AG09309 (cell line): Measurements from ENCODE around the gene ZNF616.
A peak's percentile ranks its signal among the peaks of the same experiment; 100 is the strongest.

Experiments used
- DNase-seq: peaks from one replicate; pipeline ENCODE4 v3.0.0-alpha.2; 2010; ENCODE audit warnings: low read depth
- H3K4me3 ChIP-seq: 2 replicates; pipeline ENCODE4 v1.5.1; 2011; ENCODE audit warnings: mild to moderate bottlenecking, low read depth, low read length, moderate library complexity; ENCODE audit not compliant: control insufficient read depth
- CTCF ChIP-seq: IDR thresholded peaks from 2 replicates; pipeline ENCODE4 v1.5.1; 2011; ENCODE audit warnings: mild to moderate bottlenecking, low read depth, low read length, inconsistent platforms; ENCODE audit not compliant: insufficient read depth, control insufficient read depth; ENCODE audit errors: missing control alignments

The ZNF616 gene

GRCh38 chr19:52094526-52095130 is 45.1 kb downstream of the ZNF616 start:
- no peak for TF ChIP-seq CTCF
- no peak for DNase-seq
- H3K4me3 ChIP-seq, result peak overlapping the region; percentile 95

- no peak for DNase-seq
- TF ChIP-seq CTCF, result no peak
Observed at GRCh38 chr19:52086481-52086880, 53.3 kb downstream of the ZNF616 start.

DNA sequence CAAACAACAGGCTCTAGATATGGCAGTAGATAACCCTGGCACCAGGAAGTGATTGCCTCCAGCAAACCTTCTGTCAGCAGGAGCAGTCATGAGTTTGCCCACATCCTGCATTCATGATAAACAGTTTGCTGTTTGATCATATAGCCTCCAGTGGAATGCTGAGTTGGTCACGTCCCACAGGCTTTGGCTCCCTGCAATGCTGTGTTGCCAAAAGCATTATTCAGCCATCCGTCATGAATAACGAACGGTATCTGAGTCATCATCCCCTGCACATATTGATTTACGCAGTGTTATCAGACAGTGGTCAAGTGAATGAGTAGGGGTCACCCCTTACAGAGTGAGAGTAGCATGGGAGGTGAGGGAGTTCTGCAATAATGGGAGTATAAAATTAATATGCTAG is 69.2 kb downstream of the ZNF616 start:
- no peak for DNase-seq
- no peak overlapping the region for H3K4me3 ChIP-seq
- no peak for TF ChIP-seq CTCF

More at GRCh38 chr19:52086481-52086880, 53.3 kb downstream of the ZNF616 start:
- H3K4me3 ChIP-seq, result no peak overlapping the region

DNA sequence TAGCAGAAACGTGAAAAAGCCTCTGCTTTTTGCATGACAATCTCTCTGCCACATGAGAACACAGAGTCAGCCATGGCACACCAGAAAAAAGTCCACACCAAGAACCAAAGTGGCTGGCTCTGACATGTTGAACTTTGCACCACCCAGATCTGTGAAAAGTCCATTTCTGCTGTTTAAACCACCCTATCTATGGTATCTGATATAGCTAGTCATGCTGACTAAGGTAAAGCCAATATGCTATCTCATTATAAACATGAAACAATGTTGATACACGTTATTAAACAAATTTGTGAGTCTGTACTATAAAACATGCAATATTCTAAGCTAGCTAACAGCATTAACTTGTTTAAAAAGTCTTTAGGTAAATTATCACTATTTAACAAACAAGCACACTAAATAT is 70.1 kb downstream of the ZNF616 start:
- TF ChIP-seq CTCF, result no peak
- DNase-seq, result no peak
- H3K4me3 ChIP-seq, result no peak overlapping the region

DNA sequence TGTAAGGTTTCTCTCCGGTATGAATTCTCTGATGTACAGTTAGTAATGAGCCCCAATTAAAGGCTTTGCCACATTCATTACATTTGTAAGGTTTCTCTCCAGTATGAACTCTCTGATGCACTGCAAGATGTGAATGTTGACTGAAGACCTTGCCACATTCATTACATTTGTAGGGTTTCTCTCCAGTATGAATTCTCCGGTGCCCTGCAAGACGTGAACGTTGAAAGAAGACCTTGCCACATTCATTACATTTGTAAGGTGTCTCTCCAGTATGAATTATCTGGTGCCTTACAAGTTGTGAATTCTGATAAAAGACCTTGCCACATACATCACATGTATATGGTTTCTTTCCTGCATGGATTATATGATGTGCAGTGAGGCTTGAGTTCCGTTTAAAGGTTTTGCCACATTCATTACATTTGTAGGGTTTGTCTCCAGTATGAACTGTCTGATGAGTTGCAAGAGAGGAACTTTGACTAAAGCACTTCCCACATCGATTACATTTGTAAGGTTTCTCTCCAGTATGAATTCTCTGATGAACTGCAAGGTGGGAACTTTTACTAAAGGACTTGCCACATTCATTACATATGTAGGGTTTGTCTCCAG is 73.4 kb downstream of the ZNF616 start:
- TF ChIP-seq CTCF, result no peak
- H3K4me3 ChIP-seq, result no peak overlapping the region
- DNase-seq, result no peak

DNA sequence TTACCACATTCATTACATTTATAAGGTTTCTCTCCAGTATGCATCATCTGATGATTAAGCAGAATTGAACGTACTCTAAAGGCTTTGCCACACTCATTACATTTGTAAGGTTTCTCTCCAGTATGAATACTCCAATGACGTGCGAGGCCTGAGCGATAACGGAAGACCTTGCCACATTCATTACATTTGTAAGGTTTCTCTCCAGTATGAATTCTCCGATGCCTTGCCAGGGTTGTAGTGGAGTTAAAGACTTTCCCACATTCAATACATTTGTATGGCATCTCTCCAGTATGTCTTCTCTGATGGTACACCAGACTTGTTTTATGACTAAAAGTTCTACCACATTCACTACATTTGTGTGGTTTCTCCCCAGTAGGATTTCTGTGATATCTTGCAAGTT is 74.3 kb downstream of the ZNF616 start:
- DNase-seq, result no peak
- no peak for TF ChIP-seq CTCF
- H3K4me3 ChIP-seq, result no peak overlapping the region
